ENCODE measurements around the gene ASPG.

ASPG gene

GRCh38 chr14:104129556-104129955 is 44.1 kb downstream of the ASPG start:
- Histone ChIP-seq H3K79me2 (ENCODE audit: control insufficient read depth, low read length) (no peaks in the 10 kb centered on the region), H4K20me1 (ENCODE audit: control insufficient read depth, insufficient read depth, low read depth, low read length) (no peaks in the 10 kb centered on the region), H3K9me3 (ENCODE audit: control insufficient read depth, insufficient read depth, low read length) (peaks cover 11% of the 10 kb centered on the region; the same call in 1 of the 2 replicates), H3K4me3 (ENCODE audit: low read length) (no peak overlapping the region), H3F3A (ENCODE audit: control insufficient read depth, insufficient read depth) (no peaks in the 10 kb centered on the region), H3K4me2 (ENCODE audit: low read length) (no peak overlapping the region), H3K36me3 (ENCODE audit: control insufficient read depth, low read length) (no peaks in the 10 kb centered on the region), H3K27ac (ENCODE audit: low read depth, low read length) (no peak overlapping the region), H3K27me3 (ENCODE audit: control insufficient read depth, low read length) (no peaks in the 10 kb centered on the region), H3K4me1 (ENCODE audit: control insufficient read depth, low read length) (no peaks in the 10 kb centered on the region), H3K9me2 (replicated peaks; ENCODE audit: control insufficient read depth, low read length) (no peaks in the 10 kb centered on the region)
- TF ChIP-seq EZH2phosphoT487 (IDR thresholded peaks at IDR 0.05; ENCODE audit: borderline replicate concordance, low read length) (no peak), CTCF (IDR thresholded peaks at IDR 0.05; ENCODE audit: low read depth, low read length, poor library complexity, severe bottlenecking) (no peak)

GRCh38 chr14:104130974-104131651 is 45.6 kb downstream of the ASPG start:
- Histone ChIP-seq H3K4me2 (ENCODE audit: low read length) (no peak overlapping the region), H3K4me1 (ENCODE audit: control insufficient read depth, low read length) (no peaks in the 10 kb centered on the region), H4K20me1 (ENCODE audit: control insufficient read depth, insufficient read depth, low read depth, low read length) (no peaks in the 10 kb centered on the region), H3K9me3 (ENCODE audit: control insufficient read depth, insufficient read depth, low read length) (peaks cover 11% of the 10 kb centered on the region; the same call in 1 of the 2 replicates), H3K27ac (ENCODE audit: low read depth, low read length) (no peak overlapping the region), H3K4me3 (ENCODE audit: low read length) (no peak overlapping the region), H3K79me2 (ENCODE audit: control insufficient read depth, low read length) (no peaks in the 10 kb centered on the region), H3F3A (ENCODE audit: control insufficient read depth, insufficient read depth) (no peaks in the 10 kb centered on the region), H3K36me3 (ENCODE audit: control insufficient read depth, low read length) (no peaks in the 10 kb centered on the region), H3K27me3 (ENCODE audit: control insufficient read depth, low read length) (no peaks in the 10 kb centered on the region), H3K9me2 (replicated peaks; ENCODE audit: control insufficient read depth, low read length) (no peaks in the 10 kb centered on the region)
- TF ChIP-seq CTCF (IDR thresholded peaks at IDR 0.05; ENCODE audit: low read depth, low read length, poor library complexity, severe bottlenecking) (peak; percentile 72), EZH2phosphoT487 (IDR thresholded peaks at IDR 0.05; ENCODE audit: borderline replicate concordance, low read length) (no peak)

GRCh38 chr14:104131968-104132732 is 46.6 kb downstream of the ASPG start:
- no peaks in the 10 kb centered on the region for H3F3A ChIP-seq (ENCODE audit: control insufficient read depth, insufficient read depth)
- H3K27me3 ChIP-seq (ENCODE audit: control insufficient read depth, low read length): no peaks in the 10 kb centered on the region
- H3K4me3 ChIP-seq (ENCODE audit: low read length): no peak overlapping the region

More at GRCh38 chr14:104131968-104132732, 46.6 kb downstream of the ASPG start:
- H3K9me2 ChIP-seq (replicated peaks; ENCODE audit: control insufficient read depth, low read length): no peaks in the 10 kb centered on the region
- H3K9me3 ChIP-seq (ENCODE audit: control insufficient read depth, insufficient read depth, low read length): peaks cover 11% of the 10 kb centered on the region; the same call in 1 of the 2 replicates
- no peaks in the 10 kb centered on the region for H3K4me1 ChIP-seq (ENCODE audit: control insufficient read depth, low read length)
- TF ChIP-seq EZH2phosphoT487 (IDR thresholded peaks at IDR 0.05; ENCODE audit: borderline replicate concordance, low read length) (no peak), CTCF (IDR thresholded peaks at IDR 0.05; ENCODE audit: low read depth, low read length, poor library complexity, severe bottlenecking) (no peak)
- H4K20me1 ChIP-seq (ENCODE audit: control insufficient read depth, insufficient read depth, low read depth, low read length): no peaks in the 10 kb centered on the region
- H3K79me2 ChIP-seq (ENCODE audit: control insufficient read depth, low read length): no peaks in the 10 kb centered on the region
- no peak overlapping the region for H3K4me2 ChIP-seq (ENCODE audit: low read length)
- H3K36me3 ChIP-seq (ENCODE audit: control insufficient read depth, low read length): no peaks in the 10 kb centered on the region
- H3K27ac ChIP-seq (ENCODE audit: low read depth, low read length): no peak overlapping the region

Measured in DOHH2 (cell line).